Fibroblast of skin of scalp (primary cell): ENCODE results near the gene IGSF23.

Experiments
- DNase-seq: peaks from one replicate; pipeline ENCODE4 v3.0.0-alpha.2; 2013

Gene IGSF23

DNA sequence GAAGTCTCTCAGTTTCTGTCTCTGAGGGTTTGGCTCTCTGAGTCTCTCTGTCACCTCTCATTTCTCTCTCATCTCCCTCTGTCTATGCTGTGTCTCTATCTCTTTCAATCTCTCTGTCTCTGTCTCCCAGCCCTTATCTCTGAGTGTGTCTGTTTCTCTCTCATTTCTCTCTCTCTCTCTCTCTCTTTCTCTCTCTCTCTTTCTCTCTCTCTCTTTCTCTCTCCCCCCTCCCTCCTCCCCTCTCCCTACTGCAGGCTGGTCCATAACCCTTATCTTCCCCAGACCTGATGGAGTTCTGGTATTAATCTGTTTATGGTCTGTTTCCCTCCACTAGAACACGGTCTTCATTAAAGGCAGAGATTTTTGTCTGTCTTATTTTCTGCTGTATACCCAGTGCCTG lies 29.0 kb downstream of the IGSF23 start:
- DNase-seq: no peak

DNA sequence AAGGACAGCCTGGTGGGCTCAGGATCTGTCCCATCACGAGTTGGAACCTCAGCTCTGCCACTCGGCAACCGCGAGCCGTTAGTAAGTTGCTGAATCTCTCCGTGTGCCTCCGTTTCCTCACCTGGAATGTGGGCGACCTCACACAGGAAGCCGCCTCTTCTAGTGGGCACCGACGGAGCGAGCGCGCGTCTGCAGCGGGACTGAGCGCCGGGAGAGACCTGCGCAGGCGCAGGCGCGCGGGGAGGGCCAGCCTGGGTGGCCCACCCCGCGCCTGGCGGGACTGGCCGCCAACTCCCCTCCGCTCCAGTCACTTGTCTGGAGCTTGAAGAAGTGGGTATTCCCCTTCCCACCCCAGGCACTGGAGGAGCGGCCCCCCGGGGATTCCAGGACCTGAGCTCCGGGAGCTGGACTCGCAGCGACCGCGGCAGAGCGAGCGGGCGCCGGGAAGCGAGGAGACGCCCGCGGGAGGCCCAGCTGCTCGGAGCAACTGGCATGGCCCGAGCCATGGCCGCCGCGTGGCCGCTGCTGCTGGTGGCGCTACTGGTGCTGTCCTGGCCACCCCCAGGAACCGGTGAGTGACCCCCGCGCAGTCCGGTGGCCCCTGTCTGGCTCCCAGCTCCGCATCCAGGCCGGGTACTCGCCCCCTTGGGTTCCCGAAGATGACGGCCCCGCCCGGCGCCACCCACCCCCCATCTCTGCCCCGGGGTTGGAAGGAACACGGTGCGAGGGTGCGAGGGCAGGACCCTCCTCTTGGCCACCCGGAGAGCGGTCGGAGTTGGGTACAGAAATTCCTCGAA lies 30.4 kb downstream of the IGSF23 start, which contains the start of gene PVR:
PVR (plus strand) TSS at position 306 of the 797 bp plus-strand sequence; CDS start at position 493, 187 bp downstream.
- DNase-seq: peak; percentile 82

DNA sequence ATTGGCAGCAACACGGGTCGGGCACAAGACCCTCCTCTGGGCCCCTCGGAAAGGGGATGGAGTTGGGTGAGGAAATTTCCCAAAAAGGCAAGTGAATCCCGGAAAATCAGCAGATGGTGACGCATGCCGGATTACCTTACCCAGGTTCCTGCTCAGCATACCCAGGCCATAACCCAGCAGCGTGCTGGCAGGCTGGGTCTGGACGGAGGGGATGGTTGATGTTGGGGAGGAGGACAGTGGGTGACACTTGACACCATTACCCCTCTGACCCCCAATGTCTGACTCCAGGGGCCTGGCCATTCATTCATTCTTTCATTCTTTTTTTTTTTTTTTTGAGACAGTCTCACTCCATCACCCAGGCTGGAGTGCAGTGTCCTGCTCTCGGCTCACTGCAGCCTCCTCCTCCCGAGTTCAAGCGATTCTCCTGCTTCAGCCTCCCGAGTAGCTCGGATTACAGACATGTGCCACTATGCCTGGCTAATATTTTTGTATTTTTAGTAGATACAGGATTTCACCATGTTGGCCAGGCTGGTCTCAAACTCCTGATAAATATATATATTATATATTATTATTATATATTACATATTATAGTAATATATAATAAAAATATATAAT lies 31.1 kb downstream of the IGSF23 start:
- DNase-seq: no peak

DNA sequence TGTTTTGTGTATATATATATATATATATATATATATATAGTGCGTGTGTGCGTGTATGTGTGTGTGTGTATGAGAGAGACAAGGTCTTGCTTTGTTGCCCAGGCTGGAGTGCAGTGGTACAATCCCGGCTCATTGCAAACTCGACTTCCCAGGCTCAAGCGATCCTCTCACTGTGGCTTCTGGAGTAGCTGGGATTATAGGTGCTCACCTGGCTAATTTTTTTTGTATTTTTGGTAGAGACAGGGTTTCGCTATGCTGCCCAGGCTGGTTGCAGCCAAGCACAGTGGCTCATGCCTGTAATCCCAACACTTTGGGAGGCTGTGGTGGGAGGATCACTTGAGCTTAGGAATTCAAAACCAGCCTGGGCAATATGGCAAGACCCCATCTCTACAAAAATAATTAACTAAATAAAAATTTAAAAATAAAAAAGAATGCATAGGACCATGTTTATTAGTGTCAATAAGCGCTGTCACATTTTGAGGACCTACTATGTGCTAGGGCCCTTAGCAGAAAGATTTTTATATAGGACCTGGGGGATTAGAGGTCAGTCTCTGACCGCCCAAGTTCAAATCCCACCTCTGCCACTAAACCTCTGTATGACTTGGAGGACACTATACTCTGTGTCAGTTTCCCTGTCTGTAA lies 32.2 kb downstream of the IGSF23 start:
- DNase-seq: no peak

DNA sequence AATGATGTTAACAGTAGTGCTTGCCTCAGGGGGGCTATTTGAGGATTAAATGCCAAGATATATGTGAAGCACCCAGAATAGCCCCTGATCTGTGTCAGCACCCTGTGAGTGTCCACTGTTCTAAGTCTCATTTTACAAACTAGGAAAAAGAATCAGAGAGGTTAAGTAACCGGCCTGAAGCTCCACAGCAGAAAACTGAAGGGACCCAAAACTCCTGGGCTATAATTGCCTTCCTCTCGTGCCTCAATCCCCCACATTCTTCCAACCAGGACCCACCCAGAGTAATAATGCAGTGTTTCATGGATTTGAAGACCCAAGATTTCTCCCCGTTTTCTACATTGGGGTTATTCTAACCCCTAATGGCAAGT lies 32.7 kb downstream of the IGSF23 start:
- DNase-seq: no peak

DNA sequence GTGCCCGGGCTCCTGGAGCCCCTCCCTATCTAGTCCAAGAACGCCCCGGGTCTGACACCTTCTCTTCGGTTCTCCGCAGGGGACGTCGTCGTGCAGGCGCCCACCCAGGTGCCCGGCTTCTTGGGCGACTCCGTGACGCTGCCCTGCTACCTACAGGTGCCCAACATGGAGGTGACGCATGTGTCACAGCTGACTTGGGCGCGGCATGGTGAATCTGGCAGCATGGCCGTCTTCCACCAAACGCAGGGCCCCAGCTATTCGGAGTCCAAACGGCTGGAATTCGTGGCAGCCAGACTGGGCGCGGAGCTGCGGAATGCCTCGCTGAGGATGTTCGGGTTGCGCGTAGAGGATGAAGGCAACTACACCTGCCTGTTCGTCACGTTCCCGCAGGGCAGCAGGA lies 33.8 kb downstream of the IGSF23 start:
- no peak for DNase-seq

DNA sequence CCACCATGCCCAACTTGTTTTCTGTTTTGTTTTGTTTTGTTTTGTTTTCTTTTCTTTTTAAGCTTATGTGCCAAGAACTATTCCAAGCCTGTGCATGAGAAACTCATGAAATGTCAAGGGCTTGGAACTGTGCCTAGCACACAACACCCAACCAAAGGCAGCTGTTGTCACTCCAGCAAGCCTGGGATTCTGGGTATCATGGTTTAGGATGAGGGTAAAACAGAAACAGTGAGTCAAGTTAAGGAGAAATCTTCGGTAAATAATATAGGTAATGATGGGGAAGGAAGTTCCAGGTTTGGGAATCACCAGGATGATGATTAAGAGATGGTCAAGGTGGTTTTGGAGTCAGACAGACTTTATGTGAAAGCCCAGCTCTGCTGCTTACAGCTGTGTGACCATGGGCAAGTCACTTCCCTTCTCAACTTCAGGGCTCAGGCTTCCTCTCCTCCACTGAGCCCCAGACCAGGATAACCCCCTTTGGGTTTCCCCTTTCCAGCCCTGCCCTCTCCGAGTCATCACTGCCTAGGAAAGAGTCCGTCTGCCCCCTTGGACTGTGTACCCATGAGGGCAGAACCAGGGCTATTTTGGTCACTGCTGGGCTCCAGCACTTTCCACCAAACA lies 35.4 kb downstream of the IGSF23 start:
- DNase-seq: peak; percentile 86

DNA sequence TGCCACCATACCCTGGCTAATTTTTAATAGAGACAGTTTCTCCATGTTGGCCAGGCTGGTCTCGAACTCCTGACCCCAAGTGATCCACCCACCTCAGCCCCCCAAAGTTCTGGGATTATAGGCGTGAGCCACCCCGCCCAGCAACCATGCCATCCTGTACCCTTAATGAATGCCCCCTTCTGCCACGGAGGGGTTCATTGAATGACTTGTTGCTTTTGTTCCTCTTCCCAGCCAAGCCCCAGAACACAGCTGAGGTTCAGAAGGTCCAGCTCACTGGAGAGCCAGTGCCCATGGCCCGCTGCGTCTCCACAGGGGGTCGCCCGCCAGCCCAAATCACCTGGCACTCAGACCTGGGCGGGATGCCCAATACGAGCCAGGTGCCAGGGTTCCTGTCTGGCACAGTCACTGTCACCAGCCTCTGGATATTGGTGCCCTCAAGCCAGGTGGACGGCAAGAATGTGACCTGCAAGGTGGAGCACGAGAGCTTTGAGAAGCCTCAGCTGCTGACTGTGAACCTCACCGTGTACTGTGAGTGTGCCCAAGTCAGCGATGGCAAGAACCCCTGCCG lies 36.3 kb downstream of the IGSF23 start:
- no peak for DNase-seq

DNA sequence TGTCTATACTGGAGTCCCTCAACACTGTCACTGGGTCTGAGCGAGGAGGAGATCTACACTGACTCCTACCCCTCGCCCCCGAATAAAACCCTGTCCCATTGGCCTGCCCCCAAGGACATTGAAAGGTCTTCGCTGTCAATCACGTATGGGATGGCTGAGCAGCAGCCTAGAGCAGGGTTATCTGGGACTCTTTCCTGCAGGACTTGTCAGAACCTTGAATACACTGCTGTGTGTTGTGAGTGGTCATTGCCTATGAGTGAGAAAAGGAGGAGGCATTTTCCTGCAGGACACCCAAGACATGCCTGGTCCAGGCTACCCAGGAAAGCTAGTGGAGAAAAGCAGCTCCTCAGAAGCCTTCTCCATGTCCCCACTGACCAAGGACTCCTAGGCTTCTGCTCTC lies 40.0 kb downstream of the IGSF23 start:
- no peak for DNase-seq

DNA sequence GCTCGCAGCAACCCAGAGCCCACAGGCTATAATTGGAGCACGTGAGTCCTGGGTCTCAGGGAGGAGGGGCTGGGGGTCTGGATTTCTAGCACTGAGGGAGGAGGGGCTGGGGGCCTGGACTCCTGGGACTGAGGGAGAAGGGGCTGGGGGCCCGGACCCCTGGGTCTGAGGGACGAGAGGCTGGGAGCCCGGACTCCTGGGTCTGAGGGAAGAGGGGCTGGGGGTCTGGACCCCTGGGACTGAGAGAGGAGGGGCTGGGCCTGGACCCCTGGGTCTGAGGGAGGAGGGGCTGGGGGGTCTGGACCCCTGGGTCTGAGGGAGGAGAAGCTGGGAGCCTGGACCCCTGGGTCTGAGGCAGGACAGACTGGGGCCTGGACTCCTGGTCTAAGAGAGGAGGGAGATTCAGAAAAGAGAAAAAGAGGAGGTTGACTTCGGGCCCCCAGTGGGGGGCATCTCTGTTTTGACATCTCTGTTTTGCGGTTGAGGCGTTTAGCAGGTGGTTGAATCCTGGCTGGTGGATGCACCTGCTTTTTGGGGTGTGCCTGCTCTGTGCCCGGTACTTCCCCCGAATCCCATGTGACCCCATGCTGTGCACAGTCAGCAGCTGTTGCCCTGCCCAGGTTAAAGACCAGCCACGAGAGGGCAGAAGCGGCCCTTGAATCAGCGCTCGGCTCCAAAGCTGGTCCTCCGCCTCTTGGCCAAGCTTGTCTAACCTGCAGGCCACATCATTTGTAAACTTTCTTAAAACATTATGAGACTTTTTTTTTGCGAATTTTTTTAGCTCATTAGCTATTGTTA lies 40.8 kb downstream of the IGSF23 start:
- DNase-seq: peak; percentile 57

DNA sequence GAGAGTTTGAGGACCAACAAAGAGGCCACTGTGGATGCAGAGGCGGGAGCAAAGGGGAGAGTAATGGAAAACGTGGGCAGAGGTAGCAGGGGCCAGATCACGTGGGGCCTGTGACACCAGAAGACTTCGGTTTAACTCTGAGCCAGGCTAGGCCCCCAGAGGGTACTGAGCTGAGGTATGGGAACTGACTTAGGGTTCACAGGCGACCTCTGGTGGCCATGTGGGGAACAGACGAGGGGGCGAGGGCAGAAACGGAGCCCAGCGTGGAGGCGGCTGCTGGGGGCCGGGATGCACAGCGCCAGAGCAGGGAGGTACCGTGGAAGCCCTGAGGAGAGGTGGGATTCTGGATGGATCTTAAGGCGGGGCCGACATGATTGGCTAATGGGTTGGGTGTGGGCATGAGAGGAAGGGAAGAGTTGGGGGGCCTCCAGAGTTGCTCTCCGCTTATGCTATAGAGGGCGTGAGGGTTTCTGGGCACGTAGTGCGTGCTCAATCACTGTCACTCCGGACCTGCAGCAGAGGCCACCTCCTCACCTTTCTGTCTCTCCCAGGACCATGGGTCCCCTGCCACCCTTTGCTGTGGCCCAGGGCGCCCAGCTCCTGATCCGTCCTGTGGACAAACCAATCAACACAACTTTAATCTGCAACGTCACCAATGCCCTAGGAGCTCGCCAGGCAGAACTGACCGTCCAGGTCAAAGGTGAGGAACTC lies 44.0 kb downstream of the IGSF23 start:
- DNase-seq: peak; percentile 83

DNA sequence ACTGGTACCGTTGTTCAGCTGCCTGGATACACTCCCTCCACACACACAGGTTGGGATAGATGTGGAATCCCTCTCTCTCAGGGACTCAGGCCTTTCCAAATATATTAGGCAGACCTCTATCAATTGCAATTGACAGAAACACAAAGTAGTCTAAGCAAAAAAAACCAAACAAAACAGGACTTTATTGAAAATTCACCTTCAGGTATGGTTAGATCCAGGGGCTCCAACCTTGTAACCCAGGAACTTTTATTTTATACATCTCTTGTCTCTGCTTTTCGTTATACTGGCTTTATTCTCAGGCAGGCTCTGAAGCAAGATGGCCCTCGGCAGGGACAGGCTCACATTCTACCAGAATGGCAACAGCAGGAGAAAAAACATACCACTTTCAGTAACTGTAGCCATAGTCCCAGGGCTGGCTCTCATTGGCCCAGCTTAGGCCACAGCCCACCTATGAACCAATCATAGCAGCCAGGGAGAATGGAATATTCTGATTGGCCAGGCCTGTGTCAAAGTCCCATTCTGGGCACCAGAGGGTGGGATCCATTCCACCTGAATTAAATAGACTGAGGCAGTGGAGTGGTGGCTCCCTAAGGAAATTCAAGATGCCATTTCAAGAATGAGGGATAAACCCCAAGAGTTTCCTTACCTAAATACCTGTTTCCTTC lies 44.8 kb downstream of the IGSF23 start:
- no peak for DNase-seq

DNA sequence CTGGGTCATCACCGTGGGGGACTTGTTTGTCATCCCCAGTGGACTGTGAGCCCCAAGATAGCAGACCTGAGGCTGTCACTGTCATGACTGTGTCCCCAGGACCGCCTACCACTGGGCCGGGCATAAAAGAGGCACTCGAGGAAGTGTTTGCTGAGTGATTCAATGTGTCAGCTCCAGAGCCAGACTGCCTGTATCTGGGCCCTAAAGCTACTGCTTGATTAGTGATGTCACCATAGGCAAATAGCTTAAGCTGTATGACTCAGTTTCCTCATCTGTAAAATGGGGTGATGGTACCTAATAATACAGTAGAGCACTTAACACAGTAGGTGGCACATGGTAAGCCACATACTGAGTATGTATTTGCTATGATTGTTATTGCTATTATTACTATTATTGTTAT lies 46.7 kb downstream of the IGSF23 start:
- DNase-seq: no peak

DNA sequence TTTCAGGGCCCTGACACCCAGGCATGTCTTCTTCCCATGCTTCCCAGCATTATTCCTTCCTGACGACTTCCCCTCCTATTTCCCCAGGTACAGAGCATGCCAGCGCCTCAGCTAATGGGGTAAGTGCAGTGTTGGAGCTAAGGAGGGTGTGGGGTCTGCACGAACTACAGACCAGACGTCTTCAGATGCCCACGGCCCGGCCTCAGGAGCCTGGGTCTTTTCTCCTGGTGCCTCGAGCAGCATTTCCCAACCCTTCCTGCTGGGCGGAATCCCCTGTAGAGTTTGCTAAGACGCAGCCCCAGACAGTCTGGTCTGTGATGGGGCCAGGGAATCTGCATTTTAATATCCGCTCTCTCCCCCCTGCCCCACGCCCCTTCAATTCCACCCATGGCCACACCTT lies 47.8 kb downstream of the IGSF23 start:
- DNase-seq: no peak

DNA sequence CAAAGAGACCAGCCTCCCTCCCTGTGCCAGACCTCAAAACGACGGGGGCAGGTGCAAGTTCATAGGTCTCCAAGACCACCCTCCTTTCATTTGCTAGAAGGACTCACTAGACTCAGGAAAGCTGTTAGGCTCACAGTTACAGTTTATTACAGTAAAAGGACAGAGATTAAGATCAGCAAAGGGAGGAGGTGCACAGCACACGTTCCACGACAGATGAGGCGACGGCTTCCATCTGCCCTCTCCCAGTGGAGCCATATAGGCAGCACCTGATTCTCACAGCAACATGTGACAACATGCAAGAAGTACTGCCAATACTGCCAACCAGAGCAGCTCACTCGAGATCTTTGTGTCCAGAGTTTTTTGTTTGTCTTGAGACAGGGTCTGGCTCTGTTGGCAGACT lies 48.5 kb downstream of the IGSF23 start:
- no peak for DNase-seq

DNA sequence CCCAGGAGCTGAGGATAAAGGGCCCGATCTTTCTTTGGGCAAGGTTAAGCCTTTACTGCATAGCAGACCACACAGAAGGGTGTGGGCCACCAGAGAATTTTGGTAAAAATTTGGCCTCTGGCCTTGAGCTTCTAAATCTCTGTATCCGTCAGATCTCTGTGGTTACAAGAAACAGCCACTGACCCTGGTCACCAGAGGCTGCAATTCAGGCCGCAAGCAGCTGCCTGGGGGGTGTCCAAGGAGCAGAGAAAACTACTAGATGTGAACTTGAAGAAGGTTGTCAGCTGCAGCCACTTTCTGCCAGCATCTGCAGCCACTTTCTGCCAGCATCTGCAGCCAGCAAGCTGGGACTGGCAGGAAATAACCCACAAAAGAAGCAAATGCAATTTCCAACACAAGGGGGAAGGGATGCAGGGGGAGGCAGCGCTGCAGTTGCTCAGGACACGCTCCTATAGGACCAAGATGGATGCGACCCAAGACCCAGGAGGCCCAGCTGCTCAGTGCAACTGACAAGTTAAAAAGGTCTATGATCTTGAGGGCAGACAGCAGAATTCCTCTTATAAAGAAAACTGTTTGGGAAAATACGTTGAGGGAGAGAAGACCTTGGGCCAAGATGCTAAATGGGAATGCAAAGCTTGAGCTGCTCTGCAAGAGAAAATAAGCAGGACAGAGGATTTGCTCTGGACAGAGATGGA lies 49.5 kb downstream of the IGSF23 start:
- DNase-seq: no peak

DNA sequence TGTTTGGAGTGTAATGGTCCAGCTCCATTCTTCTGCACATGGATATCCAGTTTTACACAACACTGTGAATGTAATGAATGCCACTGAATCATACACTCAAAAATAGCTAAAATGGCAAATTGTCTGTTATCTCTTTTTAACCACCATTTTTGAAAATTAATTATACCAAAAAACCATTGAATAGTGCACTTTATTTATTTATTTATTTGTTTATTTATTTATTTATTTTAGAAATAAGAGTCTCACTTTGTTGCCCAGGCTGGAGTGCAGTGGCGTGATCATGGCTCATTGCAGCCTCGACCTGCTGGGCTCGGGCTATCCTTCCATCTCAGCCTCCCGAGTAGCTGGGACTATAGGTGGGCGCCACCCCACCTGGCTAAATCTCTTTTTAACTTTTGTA lies 50.6 kb downstream of the IGSF23 start:
- no peak for DNase-seq

DNA sequence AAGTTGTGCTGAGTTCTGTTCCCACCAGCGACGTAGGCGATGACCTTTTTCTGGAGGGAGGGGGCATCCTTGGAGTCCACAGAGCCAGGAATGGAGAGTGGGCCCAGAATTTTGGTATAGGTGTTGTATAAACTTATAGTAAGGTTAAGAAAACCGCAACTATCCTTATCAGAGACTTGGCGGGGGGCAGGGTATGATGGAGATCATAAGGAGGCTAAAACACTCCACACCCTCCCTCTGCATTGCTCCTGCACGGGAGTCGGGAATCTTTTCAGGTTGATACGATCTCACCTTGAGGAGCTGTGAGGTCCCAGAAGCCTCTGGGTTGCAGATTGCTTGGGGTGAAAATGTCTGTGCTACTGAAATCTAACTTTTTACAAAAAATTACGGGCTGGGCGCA lies 51.6 kb downstream of the IGSF23 start:
- no peak for DNase-seq

DNA sequence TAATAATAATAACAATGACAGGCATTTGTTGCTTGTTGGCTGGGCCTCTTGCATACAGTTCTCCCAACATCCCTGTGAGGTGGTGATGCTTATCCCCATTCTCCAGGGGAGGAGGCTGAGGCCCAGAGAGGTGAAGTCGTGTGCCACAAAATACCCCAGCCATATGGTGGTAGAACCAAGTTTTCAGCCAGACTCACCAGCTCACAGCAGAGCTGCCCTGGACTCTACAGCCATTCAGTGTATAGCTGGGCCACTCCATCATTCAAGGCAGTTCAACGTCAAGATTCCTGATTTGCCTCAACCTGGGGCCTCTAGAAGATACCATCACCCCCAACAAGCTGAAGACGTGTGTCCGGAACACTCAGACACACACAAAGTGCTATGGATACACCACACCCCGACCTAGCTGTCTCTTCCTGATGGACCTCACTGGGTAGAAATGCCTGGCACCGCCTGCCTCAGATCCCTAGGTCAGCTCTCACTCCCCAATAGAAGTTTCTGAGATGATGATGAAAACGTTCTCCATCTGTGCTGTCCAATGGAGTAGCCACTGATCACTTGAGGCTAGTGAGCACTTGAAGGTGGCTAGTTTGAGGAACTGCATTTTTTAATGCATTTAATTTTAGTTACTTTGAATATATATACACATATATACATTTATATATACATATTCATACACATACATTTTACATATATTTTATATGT lies 53.6 kb downstream of the IGSF23 start:
- DNase-seq: no peak
